ENCODE data around the gene OR52M1. TPM values are rescaled to one million over a fixed set of nuclear protein-coding genes. Genes with fewer than 3 reads are reported as not detected.

Gene OR52M1
- total RNA-seq, 1 donor = not detected

DNA sequence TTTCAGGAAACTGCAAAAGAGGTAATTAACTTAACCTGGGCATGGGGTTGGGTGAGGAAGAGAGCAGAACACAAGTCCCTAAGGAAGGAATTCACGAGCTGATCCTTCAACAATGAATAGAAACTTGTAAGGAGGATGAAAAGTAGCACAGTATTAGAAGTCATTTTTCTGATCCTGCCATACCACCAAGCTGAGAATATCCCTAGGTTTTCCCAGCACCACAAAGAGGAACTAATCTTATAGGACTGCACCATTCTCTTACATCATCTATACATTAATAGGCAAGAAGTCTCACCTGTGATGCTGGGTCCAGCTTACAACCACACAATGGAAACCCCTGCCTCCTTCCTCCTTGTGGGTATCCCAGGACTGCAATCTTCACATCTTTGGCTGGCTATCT, 48.7 kb downstream of the OR52M1 start, which contains the start of gene OR52I1:
Gene OR52I1 (plus strand): TSS at position 301 of the 400 bp plus-strand sequence. CDS start 0 bp downstream, at position 301.
- Histone ChIP-seq H3K9me3 (ENCODE audit: low read depth, low read length) (no peaks in the 10 kb centered on the region), H3K27ac (ENCODE audit: low read depth, low read length) (no peak within 1 kb of the TSS), H3K27me3 (ENCODE audit: insufficient read depth, low read length) (no peaks in the 10 kb centered on the region), H2AFZ (ENCODE audit: low read length) (no peak within 1 kb of the TSS), H3K4me3 (ENCODE audit: insufficient read depth, low read length) (no peak within 1 kb of the TSS), H4K20me1 (ENCODE audit: insufficient read depth, low read length) (no peaks in the 10 kb centered on the region), H3K4me1 (ENCODE audit: insufficient read depth, low read length) (no peaks in the 10 kb centered on the region), H3K4me2 (ENCODE audit: insufficient read depth, low read length) (no peak within 1 kb of the TSS), H3K79me2 (ENCODE audit: insufficient read depth, low read length) (no peaks in the 10 kb centered on the region), H3K36me3 (ENCODE audit: insufficient read depth, low read length) (peaks cover 4% of the 10 kb centered on the region)
- no peak for DNase-seq (ENCODE audit: insufficient read length, low spot score, missing footprints)
- TF ChIP-seq, protein P1, sequence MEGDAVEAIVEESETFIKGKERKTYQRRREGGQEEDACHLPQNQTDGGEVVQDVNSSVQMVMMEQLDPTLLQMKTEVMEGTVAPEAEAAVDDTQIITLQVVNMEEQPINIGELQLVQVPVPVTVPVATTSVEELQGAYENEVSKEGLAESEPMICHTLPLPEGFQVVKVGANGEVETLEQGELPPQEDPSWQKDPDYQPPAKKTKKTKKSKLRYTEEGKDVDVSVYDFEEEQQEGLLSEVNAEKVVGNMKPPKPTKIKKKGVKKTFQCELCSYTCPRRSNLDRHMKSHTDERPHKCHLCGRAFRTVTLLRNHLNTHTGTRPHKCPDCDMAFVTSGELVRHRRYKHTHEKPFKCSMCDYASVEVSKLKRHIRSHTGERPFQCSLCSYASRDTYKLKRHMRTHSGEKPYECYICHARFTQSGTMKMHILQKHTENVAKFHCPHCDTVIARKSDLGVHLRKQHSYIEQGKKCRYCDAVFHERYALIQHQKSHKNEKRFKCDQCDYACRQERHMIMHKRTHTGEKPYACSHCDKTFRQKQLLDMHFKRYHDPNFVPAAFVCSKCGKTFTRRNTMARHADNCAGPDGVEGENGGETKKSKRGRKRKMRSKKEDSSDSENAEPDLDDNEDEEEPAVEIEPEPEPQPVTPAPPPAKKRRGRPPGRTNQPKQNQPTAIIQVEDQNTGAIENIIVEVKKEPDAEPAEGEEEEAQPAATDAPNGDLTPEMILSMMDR (IDR thresholded peaks at IDR 0.05; ENCODE audit: extremely low read depth, low read depth, low read length) = no peak

Other genes starting within 250 kb of the OR52M1 start
- gene OR52B4, start 176.8 kb upstream of the OR52M1 start, total RNA-seq = not detected in 2 replicates
- 15.6 and 15.9 TPM in 2 replicates for gene TRIM21, start 151.5 kb upstream of the OR52M1 start, total RNA-seq
- not detected in 2 replicates for gene OR52K2, start 95.9 kb upstream of the OR52M1 start, total RNA-seq
- not detected in 2 replicates for gene OR52K1, start 62.5 kb upstream of the OR52M1 start, total RNA-seq
- not detected in 2 replicates for gene OR52I2, start 36.6 kb downstream of the OR52M1 start, total RNA-seq
- not detected in 2 replicates for gene OR52I1, start 48.8 kb downstream of the OR52M1 start, total RNA-seq
- 13.6 and 17.7 TPM in 2 replicates for gene TRIM68, start 63.0 kb downstream of the OR52M1 start, total RNA-seq
- gene OR51D1, start 92.3 kb downstream of the OR52M1 start, total RNA-seq = not detected in 2 replicates
- gene OR51E1, start 98.8 kb downstream of the OR52M1 start, total RNA-seq = not detected in 2 replicates
- gene OR51E2, start 152.7 kb downstream of the OR52M1 start, total RNA-seq = not detected in 2 replicates
- gene MMP26, start 159.6 kb downstream of the OR52M1 start, total RNA-seq = not detected in 2 replicates
- not detected in 2 replicates for gene OR51F1, start 224.7 kb downstream of the OR52M1 start, total RNA-seq